ENCODE measurements around the gene TTC7B. TPM values are rescaled to one million over a fixed set of nuclear protein-coding genes. Genes with fewer than 3 reads are reported as not detected.

Gene TTC7B
- total RNA-seq, 1 donor from 2014 or later: 6.1 TPM

DNA sequence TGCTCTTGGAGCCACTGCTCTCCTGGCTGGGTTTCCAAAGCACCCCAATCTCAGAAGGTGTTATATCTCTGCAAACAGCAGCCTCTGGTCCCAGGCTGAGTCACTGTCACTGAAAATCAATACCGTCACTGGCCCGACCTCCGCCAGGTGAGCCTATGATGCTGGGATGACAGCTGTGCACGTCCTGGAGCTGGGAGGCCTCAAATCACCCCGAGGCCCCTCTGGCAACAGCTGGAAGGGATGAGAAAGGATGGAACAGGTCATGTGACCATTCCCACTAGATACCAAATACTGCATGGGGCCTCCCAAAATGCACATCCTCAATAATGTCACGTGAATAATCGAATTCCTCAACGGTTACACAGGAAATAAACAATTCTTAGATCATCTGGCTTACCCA, 190.8 kb downstream of the TTC7B start:
- Mint-ChIP-seq H3K27ac (no peak overlapping the region), H3K4me1 (ENCODE audit: low read depth) (no peaks in the 10 kb centered on the region), H3K27me3 (ENCODE audit: low read depth) (no peaks in the 10 kb centered on the region), H3K36me3 (ENCODE audit: low read depth) (no peaks in the 10 kb centered on the region), H3K9me3 (no peaks in the 10 kb centered on the region), H3K4me3 (ENCODE audit: low read depth) (no peak overlapping the region)
- intact Hi-C loops (cut with micrococcal nuclease): no loop called here
- no peak for DNase-seq (ENCODE audit: low spot score)

DNA sequence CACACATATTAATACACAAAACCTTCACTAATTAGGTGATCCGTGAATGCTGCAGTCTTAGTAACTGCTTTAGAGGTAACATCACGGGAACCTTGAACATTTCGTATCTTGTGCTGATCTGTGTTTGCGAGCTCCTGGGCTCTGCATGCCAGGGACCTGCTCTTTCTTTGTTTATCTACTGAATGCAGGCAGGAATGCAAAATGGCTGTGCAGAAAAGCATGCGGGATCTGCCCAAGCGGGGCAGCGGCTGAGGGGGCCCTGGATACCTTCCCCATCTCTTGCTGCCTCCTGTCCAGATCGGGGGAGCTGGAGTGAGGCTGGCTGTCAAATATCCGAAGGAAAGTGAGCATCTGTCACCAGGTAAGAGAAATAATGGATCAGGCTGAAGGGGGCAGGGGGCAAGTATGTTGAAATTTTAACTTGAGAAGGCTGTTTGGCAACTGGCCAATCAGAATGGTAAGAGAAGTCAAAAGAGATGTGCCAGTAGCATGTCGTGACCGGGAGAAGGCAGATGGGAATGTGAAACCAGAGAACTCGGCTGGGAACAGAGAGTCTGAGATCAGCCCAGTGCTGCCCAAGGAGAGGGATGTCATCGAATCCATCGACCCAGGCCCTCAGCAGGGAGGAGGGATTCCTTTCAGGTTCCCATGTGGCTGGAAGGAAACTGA, 191.4 kb downstream of the TTC7B start:
- Mint-ChIP-seq H3K36me3 (ENCODE audit: low read depth) (no peaks in the 10 kb centered on the region), H3K4me3 (ENCODE audit: low read depth) (no peak overlapping the region)
- no peak for DNase-seq (ENCODE audit: low spot score)

DNA sequence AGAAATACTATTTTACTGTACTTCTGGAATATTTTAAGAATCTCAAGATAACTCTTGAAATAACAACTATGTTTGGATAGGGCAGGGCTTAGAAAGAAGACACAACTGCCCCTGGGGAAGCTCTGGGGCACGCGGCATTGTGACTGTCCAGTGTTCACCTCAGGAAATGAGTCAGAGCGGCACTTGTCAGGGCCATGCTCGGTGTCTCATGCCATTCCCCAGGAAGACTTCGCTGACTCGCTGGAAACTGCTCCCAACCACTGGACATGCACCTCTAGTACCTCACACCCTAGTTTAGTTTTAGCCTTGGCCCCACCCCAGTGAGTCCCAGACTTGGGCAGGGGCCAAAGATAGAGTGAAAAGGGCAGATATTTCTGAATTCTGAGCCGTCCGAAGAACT, 192.0 kb downstream of the TTC7B start:
- DNase-seq (ENCODE audit: low spot score): no peak
- Mint-ChIP-seq H3K9me3 (no peaks in the 10 kb centered on the region), H3K36me3 (ENCODE audit: low read depth) (no peaks in the 10 kb centered on the region), H3K27me3 (ENCODE audit: low read depth) (no peaks in the 10 kb centered on the region), H3K4me1 (ENCODE audit: low read depth) (no peaks in the 10 kb centered on the region), H3K4me3 (ENCODE audit: low read depth) (no peak overlapping the region), H3K27ac (no peak overlapping the region)
- intact Hi-C loops (cut with micrococcal nuclease): no loop called here

More for the DNA sequence above, 191.4 kb downstream of the TTC7B start:
- no peaks in the 10 kb centered on the region for H3K9me3 Mint-ChIP-seq
- no peaks in the 10 kb centered on the region for H3K4me1 Mint-ChIP-seq (ENCODE audit: low read depth)
- intact Hi-C loops (cut with micrococcal nuclease): no loop called here
- H3K27ac Mint-ChIP-seq: no peak overlapping the region
- no peaks in the 10 kb centered on the region for H3K27me3 Mint-ChIP-seq (ENCODE audit: low read depth)

GRCh38 chr14:90621201-90621600, 195.0 kb downstream of the TTC7B start:
- H3K27ac Mint-ChIP-seq: no peak overlapping the region
- no peaks in the 10 kb centered on the region for H3K9me3 Mint-ChIP-seq
- DNase-seq (ENCODE audit: low spot score): no peak
- intact Hi-C loops (cut with micrococcal nuclease): no loop called here
- H3K4me1 Mint-ChIP-seq (ENCODE audit: low read depth): no peaks in the 10 kb centered on the region
- no peaks in the 10 kb centered on the region for H3K27me3 Mint-ChIP-seq (ENCODE audit: low read depth)
- no peaks in the 10 kb centered on the region for H3K36me3 Mint-ChIP-seq (ENCODE audit: low read depth)
- H3K4me3 Mint-ChIP-seq (ENCODE audit: low read depth): no peak overlapping the region

GRCh38 chr14:90620568-90621077, 195.6 kb downstream of the TTC7B start:
- H3K27ac Mint-ChIP-seq: no peak overlapping the region
- H3K4me3 Mint-ChIP-seq (ENCODE audit: low read depth): no peak overlapping the region
- no peaks in the 10 kb centered on the region for H3K36me3 Mint-ChIP-seq (ENCODE audit: low read depth)
- H3K4me1 Mint-ChIP-seq (ENCODE audit: low read depth): no peaks in the 10 kb centered on the region
- DNase-seq (ENCODE audit: low spot score): no peak
- no peaks in the 10 kb centered on the region for H3K27me3 Mint-ChIP-seq (ENCODE audit: low read depth)
- intact Hi-C loops (cut with micrococcal nuclease): no loop called here
- no peaks in the 10 kb centered on the region for H3K9me3 Mint-ChIP-seq

DNA sequence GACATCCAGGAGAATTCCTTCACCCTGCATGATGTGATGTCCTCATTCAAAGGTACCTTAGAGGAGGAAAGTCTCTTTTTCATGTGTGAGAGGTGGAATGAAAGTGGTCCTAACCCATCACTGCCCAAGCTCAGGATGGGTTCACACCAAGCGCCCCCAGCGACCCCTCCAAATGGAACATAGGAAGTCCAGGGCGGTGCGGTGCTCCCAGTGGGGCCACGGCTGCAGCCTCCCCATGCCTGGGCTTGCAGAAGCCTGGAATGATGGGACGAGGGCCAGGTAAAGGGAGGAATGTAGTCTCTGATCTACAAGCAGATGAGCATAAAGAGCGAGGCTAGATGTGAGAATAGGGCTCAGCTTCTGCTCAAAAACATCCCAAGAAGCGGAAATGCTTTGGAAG, 196.3 kb downstream of the TTC7B start:
- no peaks in the 10 kb centered on the region for H3K27me3 Mint-ChIP-seq (ENCODE audit: low read depth)
- no peak overlapping the region for H3K27ac Mint-ChIP-seq
- no peak overlapping the region for H3K4me3 Mint-ChIP-seq (ENCODE audit: low read depth)
- no peaks in the 10 kb centered on the region for H3K36me3 Mint-ChIP-seq (ENCODE audit: low read depth)
- DNase-seq (ENCODE audit: low spot score): no peak
- no peaks in the 10 kb centered on the region for H3K9me3 Mint-ChIP-seq
- no peaks in the 10 kb centered on the region for H3K4me1 Mint-ChIP-seq (ENCODE audit: low read depth)
- intact Hi-C loops (cut with micrococcal nuclease): no loop called here

DNA sequence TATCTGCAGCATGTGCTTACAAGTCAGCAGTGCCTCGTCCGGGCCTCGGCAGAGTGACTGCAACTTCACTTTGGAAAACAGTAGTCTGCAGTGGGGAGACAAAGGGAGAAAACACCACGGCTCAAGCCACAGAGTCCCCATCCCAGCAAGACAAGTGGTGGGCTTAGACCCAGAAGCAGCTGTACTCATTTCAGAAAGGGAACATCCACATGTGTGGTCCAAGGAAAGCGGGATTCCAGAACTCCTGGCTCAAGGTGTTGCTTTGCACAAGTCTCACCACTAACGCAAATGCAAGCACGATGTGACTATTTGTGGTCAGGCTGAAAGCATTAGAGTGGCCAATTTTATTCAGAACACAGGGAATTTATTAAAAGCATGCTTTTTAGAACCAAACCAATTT, 198.3 kb downstream of the TTC7B start:
- Mint-ChIP-seq H3K27ac (no peak overlapping the region), H3K4me3 (ENCODE audit: low read depth) (no peak overlapping the region), H3K9me3 (no peaks in the 10 kb centered on the region), H3K27me3 (ENCODE audit: low read depth) (no peaks in the 10 kb centered on the region), H3K4me1 (ENCODE audit: low read depth) (no peaks in the 10 kb centered on the region), H3K36me3 (ENCODE audit: low read depth) (no peaks in the 10 kb centered on the region)
- intact Hi-C loops (cut with micrococcal nuclease): no loop called here
- DNase-seq (ENCODE audit: low spot score): no peak

DNA sequence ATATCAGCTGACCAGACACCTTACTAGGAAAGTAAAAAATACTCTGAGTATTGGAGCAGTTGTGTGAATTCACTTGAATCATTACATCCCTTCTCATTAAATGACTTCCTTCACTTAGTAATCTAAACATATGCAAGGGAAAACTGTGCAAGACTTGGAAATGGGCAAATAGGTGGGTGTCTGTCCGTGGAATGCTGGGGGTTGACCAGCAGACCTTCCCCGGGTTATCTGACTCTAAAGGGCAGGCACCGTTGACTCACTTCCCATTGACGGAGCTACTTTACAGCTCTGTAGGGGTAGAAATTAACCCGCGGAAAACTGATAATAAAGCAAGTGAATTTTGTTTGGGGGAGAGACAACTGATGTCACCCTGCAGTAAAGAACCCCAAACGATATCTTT, 199.3 kb downstream of the TTC7B start:
- Mint-ChIP-seq H3K4me1 (ENCODE audit: low read depth) (no peaks in the 10 kb centered on the region), H3K9me3 (no peaks in the 10 kb centered on the region), H3K27ac (no peak overlapping the region), H3K36me3 (ENCODE audit: low read depth) (no peaks in the 10 kb centered on the region), H3K27me3 (ENCODE audit: low read depth) (no peaks in the 10 kb centered on the region), H3K4me3 (ENCODE audit: low read depth) (no peak overlapping the region)
- intact Hi-C loops (cut with micrococcal nuclease): no loop called here
- no peak for DNase-seq (ENCODE audit: low spot score)

DNA sequence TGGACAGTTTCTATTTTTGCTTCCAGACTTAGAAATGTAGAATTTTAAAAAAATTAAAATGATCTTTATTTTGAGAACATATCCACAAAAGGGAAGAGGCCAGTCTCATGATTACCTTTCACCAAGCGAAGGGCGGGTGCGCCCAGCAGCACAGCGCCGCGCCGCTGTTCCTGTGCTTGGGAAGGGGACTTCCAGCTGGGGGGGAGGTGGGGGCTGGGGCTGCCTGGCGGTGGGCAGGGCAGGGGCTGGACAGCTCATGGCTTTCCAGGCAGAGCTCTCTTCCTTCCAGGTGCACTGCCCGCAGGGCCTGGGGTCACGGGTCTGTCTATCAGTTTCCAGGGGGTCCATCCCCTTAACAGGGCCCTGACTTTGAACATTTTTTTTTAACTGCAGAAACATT, 199.9 kb downstream of the TTC7B start:
- no peak overlapping the region for H3K4me3 Mint-ChIP-seq (ENCODE audit: low read depth)
- intact Hi-C loops (cut with micrococcal nuclease): no loop called here
- H3K4me1 Mint-ChIP-seq (ENCODE audit: low read depth): no peaks in the 10 kb centered on the region
- H3K36me3 Mint-ChIP-seq (ENCODE audit: low read depth): no peaks in the 10 kb centered on the region
- H3K27me3 Mint-ChIP-seq (ENCODE audit: low read depth): no peaks in the 10 kb centered on the region
- no peak for DNase-seq (ENCODE audit: low spot score)
- H3K27ac Mint-ChIP-seq: no peak overlapping the region
- H3K9me3 Mint-ChIP-seq: no peaks in the 10 kb centered on the region

GRCh38 chr14:90615517-90616060, 200.6 kb downstream of the TTC7B start:
- Mint-ChIP-seq H3K9me3 (no peaks in the 10 kb centered on the region), H3K27me3 (ENCODE audit: low read depth) (no peaks in the 10 kb centered on the region), H3K4me3 (ENCODE audit: low read depth) (no peak overlapping the region), H3K36me3 (ENCODE audit: low read depth) (no peaks in the 10 kb centered on the region), H3K27ac (no peak overlapping the region), H3K4me1 (ENCODE audit: low read depth) (no peaks in the 10 kb centered on the region)
- DNase-seq (ENCODE audit: low spot score): no peak
- intact Hi-C loops (cut with micrococcal nuclease): no loop called here

- Mint-ChIP-seq H3K27ac (no peak overlapping the region), H3K36me3 (ENCODE audit: low read depth) (no peaks in the 10 kb centered on the region), H3K4me3 (ENCODE audit: low read depth) (no peak overlapping the region), H3K4me1 (ENCODE audit: low read depth) (no peaks in the 10 kb centered on the region), H3K27me3 (ENCODE audit: low read depth) (no peaks in the 10 kb centered on the region), H3K9me3 (no peaks in the 10 kb centered on the region)
- no peak for DNase-seq (ENCODE audit: low spot score)
- intact Hi-C loops (cut with micrococcal nuclease): no loop called here
Measured at GRCh38 chr14:90614696-90615516, 201.3 kb downstream of the TTC7B start.

GRCh38 chr14:90613997-90614396, 202.2 kb downstream of the TTC7B start:
- H3K36me3 Mint-ChIP-seq (ENCODE audit: low read depth): no peaks in the 10 kb centered on the region
- no peak overlapping the region for H3K4me3 Mint-ChIP-seq (ENCODE audit: low read depth)
- H3K4me1 Mint-ChIP-seq (ENCODE audit: low read depth): no peaks in the 10 kb centered on the region
- no peak overlapping the region for H3K27ac Mint-ChIP-seq
- DNase-seq (ENCODE audit: low spot score): no peak
- no peaks in the 10 kb centered on the region for H3K27me3 Mint-ChIP-seq (ENCODE audit: low read depth)
- intact Hi-C loops (cut with micrococcal nuclease): no loop called here
- H3K9me3 Mint-ChIP-seq: no peaks in the 10 kb centered on the region

DNA sequence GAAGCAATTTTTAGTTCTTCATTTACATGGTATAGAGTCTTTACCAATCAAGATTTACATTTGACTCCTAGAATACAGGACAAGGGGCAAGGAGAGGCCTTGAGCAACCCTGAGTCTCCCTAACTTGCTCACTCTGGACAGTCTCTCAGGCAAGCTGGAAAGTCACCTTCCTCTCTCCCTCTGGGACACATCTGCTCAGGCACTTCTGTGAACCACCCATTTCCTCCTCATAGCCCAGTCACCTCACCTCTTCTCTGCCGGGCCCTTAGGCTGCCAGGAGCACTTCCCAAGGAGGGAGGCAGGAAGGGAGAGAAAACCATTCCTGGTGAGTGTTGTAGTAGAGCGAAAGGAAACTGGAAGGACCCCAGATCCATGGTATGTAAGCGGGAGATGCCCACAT, 202.8 kb downstream of the TTC7B start:
- Mint-ChIP-seq H3K4me1 (ENCODE audit: low read depth) (no peaks in the 10 kb centered on the region), H3K27me3 (ENCODE audit: low read depth) (no peaks in the 10 kb centered on the region), H3K4me3 (ENCODE audit: low read depth) (no peak overlapping the region), H3K36me3 (ENCODE audit: low read depth) (no peaks in the 10 kb centered on the region), H3K27ac (no peak overlapping the region), H3K9me3 (no peaks in the 10 kb centered on the region)
- intact Hi-C loops (cut with micrococcal nuclease): no loop called here
- no peak for DNase-seq (ENCODE audit: low spot score)
